Measurements from ENCODE around the gene HFM1. TPM values are rescaled to one million over a fixed set of nuclear protein-coding genes. Genes with fewer than 3 reads are reported as not detected.

Gene HFM1
- total and polyA plus RNA-seq, 9 of the 15 experiments (the other 6 are each of a cell fraction or from before 2014, with no cell fraction given), result 1.5 to 6.4 (median 3.7) TPM

- TF ChIP-seq, protein P1, sequence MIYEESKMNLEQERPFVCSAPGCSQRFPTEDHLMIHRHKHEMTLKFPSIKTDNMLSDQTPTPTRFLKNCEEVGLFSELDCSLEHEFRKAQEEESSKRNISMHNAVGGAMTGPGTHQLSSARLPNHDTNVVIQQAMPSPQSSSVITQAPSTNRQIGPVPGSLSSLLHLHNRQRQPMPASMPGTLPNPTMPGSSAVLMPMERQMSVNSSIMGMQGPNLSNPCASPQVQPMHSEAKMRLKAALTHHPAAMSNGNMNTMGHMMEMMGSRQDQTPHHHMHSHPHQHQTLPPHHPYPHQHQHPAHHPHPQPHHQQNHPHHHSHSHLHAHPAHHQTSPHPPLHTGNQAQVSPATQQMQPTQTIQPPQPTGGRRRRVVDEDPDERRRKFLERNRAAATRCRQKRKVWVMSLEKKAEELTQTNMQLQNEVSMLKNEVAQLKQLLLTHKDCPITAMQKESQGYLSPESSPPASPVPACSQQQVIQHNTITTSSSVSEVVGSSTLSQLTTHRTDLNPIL (CRISPR knock-in tag; IDR thresholded peaks at IDR 0.05), result no peak
- TF ChIP-seq ZNF830 (CRISPR knock-in tag; IDR thresholded peaks at IDR 0.05) (no peak), CBFA2T3 (IDR thresholded peaks at IDR 0.05) (peak; percentile 63), HMGN3 (IDR thresholded peaks at IDR 0.05; ENCODE audit: borderline replicate concordance, extremely low read depth, insufficient read length, low read depth, low read length) (no peak), CEBPG (CRISPR knock-in tag; IDR thresholded peaks at IDR 0.05) (0 out of 2 replicates have a peak, but pooled peaks have one; percentile 19), CEBPG (tag; conservative IDR thresholded peaks at IDR 0.05 in 1 of 2, IDR thresholded peaks at IDR 0.05 in 1 of 2) (0 out of 4 replicates have a peak, but pooled peaks of 1 of the 2 experiments have one; percentile 49), TAL1 (IDR thresholded peaks at IDR 0.05) (peak; percentile 55; the same call in 1 of the 2 replicates), ATF7 (IDR thresholded peaks at IDR 0.05) (no peak), ETS2 (tag; IDR thresholded peaks at IDR 0.05; ENCODE audit: borderline replicate concordance, poor library complexity, severe bottlenecking) (no peak), TBP (optimal IDR thresholded peaks at IDR 0.05; ENCODE audit: low read depth, low read length) (no peak), CBX5 (IDR thresholded peaks at IDR 0.05; ENCODE audit: borderline replicate concordance, low read depth) (no peak), GTF2E2 (tag; IDR thresholded peaks at IDR 0.05) (no peak)
- TF ChIP-seq, protein P2, sequence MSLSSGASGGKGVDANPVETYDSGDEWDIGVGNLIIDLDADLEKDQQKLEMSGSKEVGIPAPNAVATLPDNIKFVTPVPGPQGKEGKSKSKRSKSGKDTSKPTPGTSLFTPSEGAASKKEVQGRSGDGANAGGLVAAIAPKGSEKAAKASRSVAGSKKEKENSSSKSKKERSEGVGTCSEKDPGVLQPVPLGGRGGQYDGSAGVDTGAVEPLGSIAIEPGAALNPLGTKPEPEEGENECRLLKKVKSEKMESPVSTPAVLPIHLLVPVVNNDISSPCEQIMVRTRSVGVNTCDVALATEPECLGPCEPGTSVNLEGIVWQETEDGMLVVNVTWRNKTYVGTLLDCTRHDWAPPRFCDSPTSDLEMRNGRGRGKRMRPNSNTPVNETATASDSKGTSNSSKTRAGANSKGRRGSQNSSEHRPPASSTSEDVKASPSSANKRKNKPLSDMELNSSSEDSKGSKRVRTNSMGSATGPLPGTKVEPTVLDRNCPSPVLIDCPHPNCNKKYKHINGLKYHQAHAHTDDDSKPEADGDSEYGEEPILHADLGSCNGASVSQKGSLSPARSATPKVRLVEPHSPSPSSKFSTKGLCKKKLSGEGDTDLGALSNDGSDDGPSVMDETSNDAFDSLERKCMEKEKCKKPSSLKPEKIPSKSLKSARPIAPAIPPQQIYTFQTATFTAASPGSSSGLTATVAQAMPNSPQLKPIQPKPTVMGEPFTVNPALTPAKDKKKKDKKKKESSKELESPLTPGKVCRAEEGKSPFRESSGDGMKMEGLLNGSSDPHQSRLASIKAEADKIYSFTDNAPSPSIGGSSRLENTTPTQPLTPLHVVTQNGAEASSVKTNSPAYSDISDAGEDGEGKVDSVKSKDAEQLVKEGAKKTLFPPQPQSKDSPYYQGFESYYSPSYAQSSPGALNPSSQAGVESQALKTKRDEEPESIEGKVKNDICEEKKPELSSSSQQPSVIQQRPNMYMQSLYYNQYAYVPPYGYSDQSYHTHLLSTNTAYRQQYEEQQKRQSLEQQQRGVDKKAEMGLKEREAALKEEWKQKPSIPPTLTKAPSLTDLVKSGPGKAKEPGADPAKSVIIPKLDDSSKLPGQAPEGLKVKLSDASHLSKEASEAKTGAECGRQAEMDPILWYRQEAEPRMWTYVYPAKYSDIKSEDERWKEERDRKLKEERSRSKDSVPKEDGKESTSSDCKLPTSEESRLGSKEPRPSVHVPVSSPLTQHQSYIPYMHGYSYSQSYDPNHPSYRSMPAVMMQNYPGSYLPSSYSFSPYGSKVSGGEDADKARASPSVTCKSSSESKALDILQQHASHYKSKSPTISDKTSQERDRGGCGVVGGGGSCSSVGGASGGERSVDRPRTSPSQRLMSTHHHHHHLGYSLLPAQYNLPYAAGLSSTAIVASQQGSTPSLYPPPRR (CRISPR knock-in tag; IDR thresholded peaks at IDR 0.05; ENCODE audit: borderline replicate concordance), result no peak
- TF ChIP-seq, protein P3, sequence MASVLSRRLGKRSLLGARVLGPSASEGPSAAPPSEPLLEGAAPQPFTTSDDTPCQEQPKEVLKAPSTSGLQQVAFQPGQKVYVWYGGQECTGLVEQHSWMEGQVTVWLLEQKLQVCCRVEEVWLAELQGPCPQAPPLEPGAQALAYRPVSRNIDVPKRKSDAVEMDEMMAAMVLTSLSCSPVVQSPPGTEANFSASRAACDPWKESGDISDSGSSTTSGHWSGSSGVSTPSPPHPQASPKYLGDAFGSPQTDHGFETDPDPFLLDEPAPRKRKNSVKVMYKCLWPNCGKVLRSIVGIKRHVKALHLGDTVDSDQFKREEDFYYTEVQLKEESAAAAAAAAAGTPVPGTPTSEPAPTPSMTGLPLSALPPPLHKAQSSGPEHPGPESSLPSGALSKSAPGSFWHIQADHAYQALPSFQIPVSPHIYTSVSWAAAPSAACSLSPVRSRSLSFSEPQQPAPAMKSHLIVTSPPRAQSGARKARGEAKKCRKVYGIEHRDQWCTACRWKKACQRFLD (CRISPR knock-in tag; IDR thresholded peaks at IDR 0.05), result no peak
- TF ChIP-seq, protein P4, sequence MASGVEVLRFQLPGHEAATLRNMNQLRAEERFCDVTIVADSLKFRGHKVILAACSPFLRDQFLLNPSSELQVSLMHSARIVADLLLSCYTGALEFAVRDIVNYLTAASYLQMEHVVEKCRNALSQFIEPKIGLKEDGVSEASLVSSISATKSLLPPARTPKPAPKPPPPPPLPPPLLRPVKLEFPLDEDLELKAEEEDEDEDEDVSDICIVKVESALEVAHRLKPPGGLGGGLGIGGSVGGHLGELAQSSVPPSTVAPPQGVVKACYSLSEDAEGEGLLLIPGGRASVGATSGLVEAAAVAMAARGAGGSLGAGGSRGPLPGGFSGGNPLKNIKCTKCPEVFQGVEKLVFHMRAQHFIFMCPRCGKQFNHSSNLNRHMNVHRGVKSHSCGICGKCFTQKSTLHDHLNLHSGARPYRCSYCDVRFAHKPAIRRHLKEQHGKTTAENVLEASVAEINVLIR (CRISPR knock-in tag; IDR thresholded peaks at IDR 0.05), result no peak
- TF ChIP-seq, protein P5, sequence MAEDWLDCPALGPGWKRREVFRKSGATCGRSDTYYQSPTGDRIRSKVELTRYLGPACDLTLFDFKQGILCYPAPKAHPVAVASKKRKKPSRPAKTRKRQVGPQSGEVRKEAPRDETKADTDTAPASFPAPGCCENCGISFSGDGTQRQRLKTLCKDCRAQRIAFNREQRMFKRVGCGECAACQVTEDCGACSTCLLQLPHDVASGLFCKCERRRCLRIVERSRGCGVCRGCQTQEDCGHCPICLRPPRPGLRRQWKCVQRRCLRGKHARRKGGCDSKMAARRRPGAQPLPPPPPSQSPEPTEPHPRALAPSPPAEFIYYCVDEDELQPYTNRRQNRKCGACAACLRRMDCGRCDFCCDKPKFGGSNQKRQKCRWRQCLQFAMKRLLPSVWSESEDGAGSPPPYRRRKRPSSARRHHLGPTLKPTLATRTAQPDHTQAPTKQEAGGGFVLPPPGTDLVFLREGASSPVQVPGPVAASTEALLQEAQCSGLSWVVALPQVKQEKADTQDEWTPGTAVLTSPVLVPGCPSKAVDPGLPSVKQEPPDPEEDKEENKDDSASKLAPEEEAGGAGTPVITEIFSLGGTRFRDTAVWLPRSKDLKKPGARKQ (CRISPR knock-in tag; IDR thresholded peaks at IDR 0.05), result no peak
Observed at GRCh38 chr1:91349524-91349923, 55.1 kb downstream of the HFM1 start (continued).

Data from K562 (cell line).